A549 treated with CpdA at 1 μM for 4 hours (cell line): ENCODE data around the gene PRRT2. TPM values are rescaled to one million over a fixed set of nuclear protein-coding genes. Genes with fewer than 3 reads are reported as not detected.

ENCODE experiments used
- total RNA-seq: library from RNA; stranded (reverse); fragments of 200-300 nt; extraction: Qiagen RNA extraction; gene quantifications from 5 replicates; pipeline ENCODE4 v1.2.3, GENCODE V29; 2022; ENCODE audit warnings: low read depth

The PRRT2 gene
- total RNA-seq: 0.26 to 0.54 TPM (median 0.46 TPM) in 5 replicates

DNA sequence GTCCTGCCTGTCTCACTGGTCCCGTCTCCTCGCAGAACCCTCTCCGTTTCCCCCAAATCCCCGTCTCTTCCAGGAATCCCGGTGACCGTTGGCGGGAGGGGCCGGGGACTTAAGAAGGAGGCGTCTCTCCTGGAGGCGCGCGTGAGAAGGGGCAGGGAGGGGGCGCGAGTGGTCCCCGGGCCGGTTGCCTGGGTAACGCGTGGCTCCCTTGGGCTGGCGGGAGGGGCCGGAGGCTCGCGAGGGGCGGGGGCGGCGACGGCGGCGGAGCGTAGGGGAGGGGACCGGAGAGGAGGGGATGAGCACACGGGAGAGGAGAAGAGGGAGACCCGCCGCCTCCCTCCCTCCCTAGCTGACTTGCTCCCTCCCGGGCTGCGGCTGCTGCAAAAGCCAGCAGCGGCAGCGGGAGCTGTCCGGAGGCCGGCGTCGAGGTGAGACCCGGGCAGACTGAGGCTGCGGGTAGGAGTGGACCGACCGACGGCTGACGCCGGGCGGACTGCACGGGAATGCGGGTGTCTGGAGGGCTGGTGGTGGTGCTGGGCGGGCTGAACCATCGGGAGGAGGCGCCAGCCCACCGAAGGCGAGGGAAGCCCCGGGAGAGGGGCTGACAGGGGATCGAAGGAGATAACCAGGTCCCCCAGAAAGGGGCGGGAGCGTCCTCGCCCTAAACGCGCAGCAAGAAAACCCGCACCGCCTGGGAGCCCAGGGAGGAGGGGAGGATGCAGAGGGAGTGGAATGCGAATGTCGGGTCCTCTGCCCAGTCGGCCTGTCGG lies at the start of gene PRRT2:
PRRT2 (plus strand) TSS at position 298 of the 770 bp plus-strand sequence. CDS start 862 bp downstream, outside the sequence.

DNA sequence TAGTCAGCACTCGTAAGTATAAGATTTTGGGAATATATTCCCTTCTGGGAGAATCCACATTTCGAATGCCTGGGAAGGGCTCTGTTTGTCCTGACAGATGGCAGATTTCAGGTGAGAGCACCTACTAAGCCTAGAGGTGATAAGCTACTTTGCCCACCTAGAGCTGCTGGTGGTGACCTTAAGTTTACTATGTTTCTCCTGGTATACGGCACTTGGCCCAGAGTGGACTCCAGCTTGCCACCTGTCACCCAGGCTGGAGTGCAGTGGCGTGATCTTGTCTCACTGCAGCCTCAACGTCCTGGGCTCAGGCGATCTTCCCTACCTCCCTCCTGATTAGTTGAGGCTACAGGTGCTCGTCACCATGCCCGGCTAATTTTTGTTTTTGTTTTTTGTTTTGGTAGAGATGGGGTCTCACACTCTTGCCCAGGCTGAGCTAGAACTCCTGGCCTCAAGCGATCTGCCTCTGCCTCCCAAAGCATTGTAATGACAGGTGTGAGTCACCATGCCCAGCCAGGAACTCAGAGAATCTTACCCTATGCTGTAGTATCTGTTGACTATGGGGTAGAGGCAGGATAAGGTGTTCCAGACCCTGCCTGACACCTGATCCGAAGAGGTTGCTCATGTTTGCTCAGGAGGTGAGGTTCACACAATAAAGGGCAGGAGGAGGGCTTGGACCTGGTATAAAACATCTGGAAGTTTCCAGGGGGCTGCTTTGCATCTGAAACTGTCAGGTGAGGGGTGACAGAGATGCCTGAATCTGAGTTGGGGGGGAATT lies 34.2 kb upstream of the PRRT2 start, which contains the start of gene ZG16:
ZG16 (plus strand) TSS at position 681 of the 775 bp plus-strand sequence. CDS start 1,011 bp downstream, outside the sequence.

DNA sequence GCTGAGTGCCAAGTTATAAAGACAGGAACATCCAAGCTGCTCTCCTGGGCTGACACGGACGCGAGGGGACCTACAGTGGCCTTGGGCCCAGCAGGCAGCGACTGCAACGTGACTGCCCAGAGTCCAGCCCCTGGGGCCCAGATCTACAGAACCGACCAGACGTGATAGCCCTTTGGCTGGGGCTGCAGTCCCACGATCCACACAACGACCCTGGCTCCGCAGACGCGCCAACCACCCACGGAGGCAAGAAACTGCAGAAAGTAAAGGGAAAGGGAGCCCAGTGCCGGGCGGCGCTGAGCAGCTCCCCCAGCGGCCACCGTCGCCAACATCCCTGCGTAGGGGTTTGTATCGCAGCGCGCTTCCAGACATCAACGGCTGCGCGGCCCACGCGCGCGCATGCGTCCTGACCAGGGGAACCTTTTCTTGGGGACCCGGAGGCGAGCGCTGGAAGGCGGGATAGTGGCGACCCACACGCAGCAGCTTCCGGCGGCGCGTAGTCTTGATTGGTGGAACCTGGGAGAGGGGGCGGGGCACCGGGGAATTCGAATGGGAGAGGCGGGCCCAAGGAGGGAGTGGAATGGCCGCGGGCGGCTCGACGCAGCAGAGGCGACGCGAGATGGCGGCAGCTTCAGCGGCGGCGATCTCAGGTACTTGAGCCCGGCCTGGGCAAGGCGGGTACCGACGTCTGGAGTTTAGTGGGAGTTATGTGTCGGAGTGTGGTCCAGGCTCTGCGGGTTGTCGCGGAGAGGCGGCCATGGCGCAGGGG lies 21.6 kb upstream of the PRRT2 start, which contains the start of gene KIF22:
KIF22 (plus strand) TSS at position 569 of the 766 bp plus-strand sequence; CDS start at position 578, 9 bp downstream.

DNA sequence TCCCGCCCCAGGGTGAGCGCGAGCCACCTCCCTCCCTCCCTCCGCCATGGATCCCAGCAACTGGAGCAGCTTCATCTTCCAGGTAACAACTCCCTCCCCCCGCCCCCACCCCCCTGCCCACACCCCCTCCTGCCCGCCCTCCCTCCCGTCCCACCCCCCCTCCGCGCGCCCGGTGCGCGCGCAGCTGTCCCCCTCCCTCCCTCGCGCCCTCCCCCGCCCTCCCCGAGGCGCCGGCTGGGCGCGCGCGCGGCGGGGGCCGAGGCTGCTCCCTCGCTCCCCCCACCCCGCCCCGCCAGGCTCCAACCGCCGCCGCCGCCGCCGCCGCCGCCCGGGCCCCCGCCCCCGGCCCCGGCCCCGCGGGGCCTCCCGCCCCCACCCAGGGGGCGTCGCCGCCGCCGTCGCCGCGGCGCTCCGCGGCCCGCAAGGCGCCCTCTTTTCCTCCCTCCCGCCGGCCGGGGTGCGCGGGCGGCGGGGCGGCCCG lies 5.9 kb upstream of the PRRT2 start, which contains the start of gene MAZ:
MAZ (plus strand) TSS at position 431 of the 481 bp plus-strand sequence. CDS start 173 bp downstream, outside the sequence.

DNA sequence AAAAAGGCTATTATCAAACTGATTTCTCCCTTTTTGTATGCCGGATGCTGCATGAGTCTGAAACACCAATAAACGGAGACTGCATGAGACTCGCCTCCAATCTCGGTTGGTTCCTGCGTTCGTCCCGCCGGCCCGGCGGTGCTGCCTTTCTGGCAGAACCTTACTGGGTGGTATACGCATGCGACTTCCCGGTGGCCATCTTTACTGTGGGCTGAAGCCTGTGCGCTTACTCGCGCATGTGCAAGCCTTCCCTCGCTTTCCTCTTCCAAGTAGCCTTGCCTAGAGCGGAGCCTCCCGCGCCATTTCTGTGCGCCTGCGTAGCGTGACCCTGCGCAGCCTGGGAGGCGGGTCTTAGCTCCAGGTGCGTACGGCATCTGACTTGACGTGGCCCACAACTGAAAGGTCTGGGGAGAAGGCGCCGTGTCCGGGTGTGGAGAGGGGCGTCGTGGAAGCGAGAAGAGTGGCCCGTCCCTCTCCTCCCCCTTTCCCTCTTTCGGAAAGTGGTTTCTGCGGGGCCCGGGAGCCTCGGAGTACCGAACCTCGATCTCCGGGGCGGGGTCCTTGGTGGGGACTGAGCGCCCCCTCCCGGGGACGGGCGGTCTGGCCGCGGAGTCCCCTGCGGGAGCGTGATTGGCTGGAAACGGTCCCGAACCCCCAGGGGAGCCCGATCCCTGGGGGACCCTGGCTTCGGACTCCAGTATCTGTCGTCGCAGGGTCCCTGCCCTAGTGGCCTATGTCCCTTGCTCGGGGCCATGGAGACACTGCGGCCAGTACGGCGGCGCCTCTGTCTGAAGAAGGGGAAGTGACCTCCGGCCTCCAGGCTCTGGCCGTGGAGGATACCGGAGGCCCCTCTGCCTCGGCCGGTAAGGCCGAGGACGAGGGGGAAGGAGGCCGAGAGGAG lies 4.0 kb downstream of the PRRT2 start, which contains the start of gene PAGR1:
PAGR1 (plus strand) TSS at position 360 of the 901 bp plus-strand sequence; CDS start at position 734, 374 bp downstream.

DNA sequence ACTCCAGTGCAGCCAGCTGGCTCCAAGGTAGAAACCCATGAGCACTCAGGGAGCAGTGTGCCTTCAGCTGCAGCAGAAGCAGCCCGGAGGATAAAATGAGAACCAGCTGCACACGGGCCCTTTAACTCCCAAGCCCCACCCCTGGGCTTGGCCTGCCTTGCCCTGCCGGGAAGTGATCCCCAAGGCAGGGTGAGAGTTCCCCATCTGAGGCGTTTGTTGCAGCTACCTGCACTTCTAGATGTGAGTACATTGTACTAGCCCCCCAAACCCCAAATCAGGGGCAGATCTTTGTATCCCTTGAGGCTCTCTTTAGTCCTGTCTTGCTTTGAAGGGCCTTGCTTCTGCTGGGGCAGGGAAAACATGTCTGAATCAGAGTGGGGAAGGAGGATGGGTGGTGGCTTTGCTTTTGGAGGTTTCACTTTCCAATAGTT lies 8.3 kb downstream of the PRRT2 start, which contains the start of gene MVP:
MVP (plus strand) TSS at position 192 of the 431 bp plus-strand sequence. CDS start 10,088 bp downstream, outside the sequence.

DNA sequence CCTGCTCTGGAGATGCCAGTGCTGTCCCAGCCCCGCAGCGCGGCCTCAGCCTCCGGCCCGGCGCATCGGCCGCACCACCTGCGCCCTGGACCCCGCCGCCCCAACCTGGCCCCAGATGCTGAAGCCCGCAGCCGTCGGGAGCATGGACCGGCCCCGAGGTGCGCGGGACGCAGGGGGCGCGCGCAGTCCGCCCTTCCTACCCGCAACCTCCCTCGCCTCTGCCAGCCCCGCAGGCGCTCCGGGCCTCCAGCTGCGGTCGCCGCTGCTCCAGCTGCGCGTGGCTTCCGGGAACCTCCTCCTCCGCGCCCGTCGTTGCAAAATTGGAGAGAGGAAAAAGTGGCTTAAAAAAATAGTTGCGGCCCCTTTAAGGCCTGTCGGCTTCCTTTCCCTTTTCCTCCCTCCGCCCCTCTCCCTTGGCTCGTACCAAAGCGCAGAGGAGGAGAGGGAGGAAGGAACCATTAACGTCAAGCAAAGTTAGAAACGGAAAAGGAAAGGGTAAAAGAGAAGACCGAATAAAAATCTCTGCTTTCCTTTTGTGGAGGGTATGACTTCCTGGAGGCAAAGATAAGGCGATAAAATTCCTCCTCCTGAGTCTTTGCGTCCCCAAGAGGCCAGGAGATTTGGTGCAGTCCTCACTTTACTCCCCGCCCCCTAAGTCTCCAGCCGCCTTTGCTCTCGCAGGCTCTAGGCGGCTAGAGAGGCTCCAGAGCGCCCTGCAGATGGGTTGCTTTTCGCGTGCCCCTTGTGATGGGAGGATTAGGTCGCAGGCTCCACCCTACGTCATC lies 51.1 kb downstream of the PRRT2 start, which contains the start of gene CDIPT:
CDIPT (minus strand) TSS at position 343 of the 785 bp plus-strand sequence. CDS start 369 bp downstream, outside the sequence.

Other genes with a start within 250 kb of the PRRT2 start
- gene SPN, start 148.9 kb upstream of the PRRT2 start, total RNA-seq: 0.01 TPM in 1 of 5 replicates, not detected in the others
- 0.46 to 1.8 TPM (median 0.94 TPM) in 5 replicates for gene QPRT, start 133.0 kb upstream of the PRRT2 start, total RNA-seq
- gene C16orf54, start 66.2 kb upstream of the PRRT2 start, total RNA-seq: not detected in 5 replicates
- gene ZG16, start 33.9 kb upstream of the PRRT2 start, total RNA-seq: not detected in 5 replicates
- gene KIF22, start 21.4 kb upstream of the PRRT2 start, total RNA-seq: 81.9 to 103 TPM (median 93.7 TPM) in 5 replicates
- gene MAZ, start 5.7 kb upstream of the PRRT2 start, total RNA-seq: 155 to 199 TPM (median 183 TPM) in 5 replicates
- gene PAGR1, start 4.0 kb downstream of the PRRT2 start, total RNA-seq: 41.2 to 51.3 TPM (median 48.8 TPM) in 5 replicates
- 110 to 134 TPM (median 125 TPM) in 5 replicates for gene MVP, start 8.3 kb downstream of the PRRT2 start, total RNA-seq
- gene CDIPT, start 51.0 kb downstream of the PRRT2 start, total RNA-seq: 63.2 to 108 TPM (median 103 TPM) in 5 replicates
- 16.5 to 25.6 TPM (median 21.2 TPM) in 5 replicates for gene SEZ6L2, start 87.4 kb downstream of the PRRT2 start, total RNA-seq
- gene ASPHD1, start 88.3 kb downstream of the PRRT2 start, total RNA-seq: 20.9 to 30.7 TPM (median 28.3 TPM) in 5 replicates
- 15.9 to 22.5 TPM (median 18.2 TPM) in 5 replicates for gene KCTD13, start 114.0 kb downstream of the PRRT2 start, total RNA-seq
- gene TMEM219, start 149.9 kb downstream of the PRRT2 start, total RNA-seq: 79.8 to 104 TPM (median 96.6 TPM) in 5 replicates
- gene TAOK2, start 161.7 kb downstream of the PRRT2 start, total RNA-seq: 27.9 to 37.1 TPM (median 33.4 TPM) in 5 replicates
- gene HIRIP3, start 183.4 kb downstream of the PRRT2 start, total RNA-seq: 13.3 to 18.0 TPM (median 15.7 TPM) in 5 replicates
- gene INO80E, start 184.0 kb downstream of the PRRT2 start, total RNA-seq: 103 to 113 TPM (median 109 TPM) in 5 replicates
- 1.8 to 2.8 TPM (median 2.5 TPM) in 5 replicates for gene DOC2A, start 198.8 kb downstream of the PRRT2 start, total RNA-seq
- gene C16orf92, start 211.0 kb downstream of the PRRT2 start, total RNA-seq: not detected in 5 replicates
- 0.23 to 0.58 TPM (median 0.30 TPM) in 5 replicates for gene TLCD3B, start 219.1 kb downstream of the PRRT2 start, total RNA-seq